ENCODE measurements around the gene GRAMD1C. TPM values are rescaled to one million over a fixed set of nuclear protein-coding genes. Genes with fewer than 3 reads are reported as not detected.

Gene GRAMD1C
- under 1 TPM; 0.53 to 0.81 (median 0.65) TPM for total RNA-seq
- polyA plus RNA-seq, result under 1 TPM; 0.20 to 0.39 (median 0.36) TPM
- long read RNA-seq, donor 1, result 0 reads
- long read RNA-seq, donor 2, result 0 reads

DNA sequence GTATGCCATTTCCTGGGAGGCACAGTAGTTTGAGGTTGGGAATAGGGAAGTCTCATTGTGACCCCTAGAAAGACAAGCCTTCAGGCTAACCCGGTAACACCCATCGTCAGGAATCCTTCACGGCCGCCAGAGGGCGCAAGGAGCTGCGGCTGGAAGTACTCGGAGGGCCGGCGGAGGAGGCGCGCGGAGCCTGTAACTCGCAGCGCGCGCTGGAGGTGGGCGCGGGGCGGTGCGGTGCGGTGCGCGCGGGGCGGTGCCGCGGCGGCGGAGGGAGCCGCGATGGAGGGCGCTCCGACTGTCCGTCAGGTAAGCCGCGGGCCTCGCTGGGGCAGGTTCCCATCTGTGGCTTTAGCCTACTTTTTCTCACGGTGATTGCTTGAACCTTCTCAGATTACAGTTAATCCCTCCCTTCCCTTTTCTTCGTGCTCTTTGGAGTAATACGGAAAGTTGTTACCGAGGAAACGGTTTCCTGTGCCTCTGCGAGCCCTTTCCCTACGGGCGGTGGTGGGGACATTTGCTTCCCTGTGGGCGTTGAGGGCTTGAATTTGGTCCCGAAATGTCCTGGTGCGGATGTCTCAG lies at the start of gene GRAMD1C:
Gene GRAMD1C (plus strand): TSS at position 158 of the 579 bp plus-strand sequence. CDS start 122 bp downstream, at position 280.
- intact Hi-C loops (cut with DNase I), result loop anchor here in 1 of 2 donors (5.0 to 10.0 kb wide), 3 partner anchors 91 to 1976 kb away; partner anchors contain the start of genes ATP6V1A, CCDC191, NAA50 and QTRT2
- no peaks in the 10 kb centered on the region for H3K4me1 ChIP-seq
- DNase-seq (peak; percentile 86 to 91), ATAC-seq (peak; percentile 94 to 100 (median 96))
- no peak within 1 kb of the TSS for H3K27ac ChIP-seq
- H3K9me3 ChIP-seq, result no peaks in the 10 kb centered on the region
- peak; percentile 84 for TF ChIP-seq CTCF (IDR thresholded peaks at IDR 0.05)
- peak within 1 kb of the TSS; percentile 67 for H3K4me3 ChIP-seq
- no peaks in the 10 kb centered on the region for H3K36me3 ChIP-seq (ENCODE audit: insufficient read depth in 1 of 2, low read depth in 1 of 2)
- H3K27me3 ChIP-seq (ENCODE audit: insufficient read depth in 3 of 3, low read length in 2 of 3), result no peaks in the 10 kb centered on the region
- WGBS, 3 donors, result 1 to 2% (median 1%) methylated on average over 32 to 48 of the region's 48 CpGs

- peaks cover 4 to 93% of the 10 kb centered on the region in 2 donors for H3K36me3 ChIP-seq (ENCODE audit: insufficient read depth in 1 of 2, low read depth in 1 of 2)
- ATAC-seq, result no peak
Measured at GRCh38 chr3:113791381-113791780, 47.2 kb upstream of the GRAMD1C start.

DNA sequence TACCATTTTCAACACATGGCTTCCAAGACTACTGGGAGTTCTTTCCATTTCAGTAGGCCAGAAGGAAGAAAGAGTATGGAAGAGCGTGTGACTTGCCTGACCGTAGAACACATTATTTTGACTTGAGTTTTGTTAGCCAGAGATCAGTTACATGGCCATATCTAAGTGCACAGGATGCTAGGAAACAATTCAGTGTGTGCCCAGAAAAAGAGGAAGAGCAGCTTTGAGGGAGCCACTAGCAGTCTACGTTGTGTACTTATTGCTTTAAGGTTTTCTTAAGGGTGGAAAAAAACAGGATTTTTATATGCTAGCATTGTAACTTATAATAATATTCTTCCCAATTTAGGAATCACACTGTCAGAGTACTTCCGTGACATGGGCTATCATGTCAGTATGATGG lies 44.1 kb upstream of the GRAMD1C start:
- Histone ChIP-seq H3K27ac (no peak overlapping the region), H3K4me1 (no peaks in the 10 kb centered on the region), H3K27me3 (ENCODE audit: insufficient read depth in 3 of 3, low read length in 2 of 3) (no peaks in the 10 kb centered on the region), H3K4me3 (no peak overlapping the region), H3K36me3 (ENCODE audit: insufficient read depth in 1 of 2, low read depth in 1 of 2) (peaks cover 7 to 93% of the 10 kb centered on the region in 2 donors), H3K9me3 (no peaks in the 10 kb centered on the region)
- intact Hi-C loops (cut with DNase I), result no loop called here
- no peak for ATAC-seq
- DNase-seq, result no peak
- TF ChIP-seq CTCF (IDR thresholded peaks at IDR 0.05), result no peak
- 95 to 97% (median 95%) methylated on average over 4 of the region's 4 CpGs for WGBS, 3 donors

More at GRCh38 chr3:113791381-113791780, 47.2 kb upstream of the GRAMD1C start:
- intact Hi-C loops (cut with DNase I), result no loop called here
- no peak for TF ChIP-seq CTCF (IDR thresholded peaks at IDR 0.05)
- no peak for DNase-seq
- H3K27me3 ChIP-seq (ENCODE audit: insufficient read depth in 3 of 3, low read length in 2 of 3), result no peaks in the 10 kb centered on the region
- no peaks in the 10 kb centered on the region for H3K9me3 ChIP-seq
- no peak overlapping the region for H3K27ac ChIP-seq
- H3K4me3 ChIP-seq, result no peak overlapping the region
- H3K4me1 ChIP-seq, result no peaks in the 10 kb centered on the region

DNA sequence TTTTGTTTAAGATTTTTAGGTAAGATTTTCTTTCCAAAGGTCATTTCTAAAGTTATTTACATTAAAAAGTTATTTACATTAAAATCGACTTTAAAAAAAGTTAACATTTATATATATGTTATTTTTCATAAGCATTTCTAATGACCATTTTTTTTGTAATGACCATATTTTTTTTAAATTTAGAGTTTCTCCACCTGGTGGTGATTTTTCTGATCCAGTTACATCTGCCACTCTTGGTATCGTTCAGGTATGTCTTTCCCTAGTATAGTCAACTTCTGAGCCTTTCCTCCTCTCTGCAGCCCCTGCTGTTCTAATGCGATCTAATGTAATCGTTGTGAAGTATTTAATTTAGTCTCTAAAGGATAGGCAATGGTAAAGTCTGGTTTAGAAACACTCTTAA lies 42.9 kb upstream of the GRAMD1C start:
- H3K4me1 ChIP-seq, result no peaks in the 10 kb centered on the region
- no peaks in the 10 kb centered on the region for H3K27me3 ChIP-seq (ENCODE audit: insufficient read depth in 3 of 3, low read length in 2 of 3)
- DNase-seq, result no peak
- H3K4me3 ChIP-seq, result no peak overlapping the region
- intact Hi-C loops (cut with DNase I), result no loop called here
- no peaks in the 10 kb centered on the region for H3K9me3 ChIP-seq
- no peak overlapping the region for H3K27ac ChIP-seq
- peaks cover 7 to 93% of the 10 kb centered on the region in 2 donors for H3K36me3 ChIP-seq (ENCODE audit: insufficient read depth in 1 of 2, low read depth in 1 of 2)
- ATAC-seq, result no peak
- WGBS, 3 donors, result 92 to 94% (median 93%) methylated on average over 4 of the region's 4 CpGs
- no peak for TF ChIP-seq CTCF (IDR thresholded peaks at IDR 0.05)
